NCI-H510A (cell line): ENCODE data around the gene DUSP10.

Experiments used
- DNase-seq: peaks from one replicate; lab custom pipeline; 2025; lab: John Stamatoyannopoulos, UW

The DUSP10 gene

DNA sequence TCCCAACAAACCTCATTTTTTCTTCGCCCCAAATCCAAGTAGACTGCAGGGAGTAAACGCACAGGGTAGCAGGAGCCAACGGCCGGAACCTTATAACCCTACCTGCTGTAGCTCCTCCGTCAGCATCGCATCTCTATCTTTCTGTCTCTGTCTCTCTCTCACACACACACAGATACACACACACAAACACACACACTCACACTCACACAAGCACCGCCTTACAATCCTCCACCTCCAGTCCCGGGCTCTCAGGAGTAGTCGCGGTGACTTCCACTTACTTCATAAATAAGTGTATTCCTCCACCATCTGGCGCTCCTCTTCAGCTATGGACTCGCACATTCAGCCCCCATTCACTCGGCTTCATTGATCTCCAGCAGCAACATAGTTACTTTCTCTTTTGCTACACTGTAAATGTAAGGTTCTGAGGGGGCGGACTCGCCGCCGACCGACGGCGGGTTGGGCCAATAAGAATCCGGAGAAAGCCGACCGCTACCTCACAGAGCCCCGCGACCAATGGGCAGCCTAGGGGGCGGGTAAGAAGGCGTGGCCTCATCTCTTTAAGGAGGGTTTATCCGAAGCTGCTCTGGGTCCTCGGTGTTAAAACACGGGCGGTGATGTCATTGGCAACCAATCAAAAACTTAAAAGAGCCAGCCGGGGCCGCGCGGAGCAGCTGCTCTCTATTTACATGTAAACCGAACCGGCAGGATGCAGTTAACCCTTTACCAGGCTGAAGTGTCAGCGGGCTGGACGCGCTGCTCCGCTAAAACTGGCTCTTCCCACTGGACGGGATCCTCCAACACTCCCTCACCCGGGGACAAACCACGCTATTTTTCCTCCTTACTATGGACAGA lies at the start of gene DUSP10:
DUSP10 (minus strand) TSS at position 387 of the 852 bp plus-strand sequence. CDS start 2,345 bp downstream, outside the sequence.
- peak; percentile 97 for DNase-seq

DNA sequence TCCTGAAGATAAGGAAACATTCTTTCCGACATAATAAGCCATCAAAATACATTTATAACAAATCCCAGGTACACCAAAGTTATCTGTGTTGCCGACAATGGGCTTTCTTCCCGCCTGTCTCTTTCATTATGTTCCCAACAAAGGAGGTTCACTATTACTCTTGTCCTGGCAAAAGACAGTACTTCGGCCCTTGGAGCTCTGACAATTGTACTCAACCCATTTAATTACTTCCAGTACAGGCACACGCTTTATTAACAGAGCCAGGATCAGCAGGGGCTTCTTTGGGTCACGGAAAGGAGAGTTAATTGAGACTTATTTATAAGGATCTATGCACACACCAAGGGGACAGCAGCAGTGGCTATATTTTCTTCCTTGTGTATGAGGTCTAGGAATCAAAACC lies 46.6 kb upstream of the DUSP10 start:
- no peak for DNase-seq

DNA sequence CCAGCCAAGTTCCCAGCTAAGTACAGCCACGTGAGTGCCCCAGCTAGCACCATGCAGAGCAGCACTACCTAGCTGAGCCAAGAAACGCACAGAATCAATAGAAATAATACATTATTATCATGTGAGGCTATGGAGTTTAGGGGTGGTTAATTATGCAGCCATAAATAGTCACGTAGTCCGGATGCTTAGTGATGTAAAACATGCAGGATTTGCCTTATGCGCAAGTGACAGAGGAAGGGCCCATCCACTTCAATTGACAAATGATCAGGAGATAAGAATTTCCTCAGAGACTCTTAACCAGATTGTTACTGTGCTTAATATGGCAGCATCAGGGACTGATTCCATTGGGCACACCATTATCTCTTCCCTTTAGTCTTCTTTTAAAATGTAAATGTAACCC lies 44.8 kb upstream of the DUSP10 start:
- DNase-seq = no peak

DNA sequence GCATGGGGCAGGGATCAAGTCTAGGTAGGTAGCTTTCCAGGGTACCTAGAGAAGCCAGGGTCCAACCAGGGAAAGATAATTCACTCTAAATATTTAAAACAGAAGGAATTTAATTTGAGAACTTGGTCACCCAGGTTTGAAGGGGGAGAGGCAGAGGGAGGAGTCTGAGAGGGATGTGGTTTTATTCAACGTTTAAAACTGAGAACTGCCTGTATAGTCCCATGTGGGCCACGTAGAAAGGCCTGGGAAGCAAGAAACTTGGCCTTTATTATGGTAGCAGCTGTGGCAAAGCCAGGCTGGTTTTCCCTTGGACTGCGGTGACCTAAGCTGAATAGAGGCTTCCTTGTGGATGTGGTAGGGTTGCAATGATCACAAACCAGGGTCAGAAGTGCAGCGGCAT lies 42.0 kb upstream of the DUSP10 start:
- no peak for DNase-seq

DNA sequence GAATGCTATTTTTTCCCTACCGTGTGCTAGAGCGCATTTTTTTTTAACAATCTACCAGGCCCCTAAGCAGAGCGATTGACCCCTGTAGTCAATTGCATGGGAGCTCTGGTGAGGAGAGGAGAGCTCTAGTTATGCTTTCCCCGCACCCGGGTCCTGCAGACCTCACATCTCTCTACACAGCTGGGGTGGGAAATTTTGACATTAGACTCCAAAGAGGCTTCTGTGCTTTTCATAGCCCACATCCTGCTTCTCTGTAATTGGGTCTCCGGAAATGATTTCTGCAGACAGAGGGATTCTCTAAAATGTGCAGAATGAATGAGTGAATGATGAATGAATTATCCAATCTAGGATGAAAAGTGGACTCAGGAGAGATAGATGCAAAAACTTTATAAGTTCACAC lies 41.5 kb upstream of the DUSP10 start:
- no peak for DNase-seq

DNA sequence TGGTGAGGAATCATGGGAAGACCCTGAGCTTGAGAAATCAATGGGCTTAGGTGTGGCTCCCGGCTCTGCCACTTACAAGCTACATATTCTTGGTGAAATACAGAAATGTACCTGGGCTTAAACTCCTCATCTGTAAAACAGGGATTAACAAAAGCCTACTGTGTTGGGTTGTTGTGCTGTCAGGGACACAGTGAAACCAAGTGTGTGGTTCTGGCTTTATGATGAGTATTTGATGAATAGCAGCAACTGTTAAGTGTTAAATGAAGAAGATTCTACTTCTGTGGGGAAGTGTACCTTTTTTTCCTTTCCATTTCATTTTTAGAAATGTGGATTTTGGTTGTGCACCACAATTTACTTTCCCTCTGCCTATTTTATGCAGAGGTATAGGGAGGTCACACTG lies 41.1 kb upstream of the DUSP10 start:
- DNase-seq = no peak

DNA sequence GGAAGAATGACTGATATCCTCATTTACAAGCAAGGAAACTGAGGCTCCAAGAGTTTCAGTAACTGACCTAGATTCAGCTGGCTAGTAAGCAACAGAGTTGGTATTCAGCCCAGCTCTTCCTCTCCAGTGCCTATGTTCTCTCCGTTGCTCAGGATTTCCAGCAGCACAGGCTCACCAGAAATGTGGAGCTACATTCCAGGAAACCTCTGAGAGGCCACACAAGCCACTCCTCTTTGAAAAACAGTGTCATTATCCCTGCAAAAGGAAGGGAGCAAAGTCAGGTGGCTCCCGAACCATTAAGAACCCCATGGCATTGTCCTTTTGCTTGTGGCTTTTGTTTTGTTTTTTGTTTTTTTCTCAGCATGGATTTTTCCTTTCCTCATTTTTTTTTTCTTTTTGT lies 40.6 kb upstream of the DUSP10 start:
- DNase-seq = no peak

DNA sequence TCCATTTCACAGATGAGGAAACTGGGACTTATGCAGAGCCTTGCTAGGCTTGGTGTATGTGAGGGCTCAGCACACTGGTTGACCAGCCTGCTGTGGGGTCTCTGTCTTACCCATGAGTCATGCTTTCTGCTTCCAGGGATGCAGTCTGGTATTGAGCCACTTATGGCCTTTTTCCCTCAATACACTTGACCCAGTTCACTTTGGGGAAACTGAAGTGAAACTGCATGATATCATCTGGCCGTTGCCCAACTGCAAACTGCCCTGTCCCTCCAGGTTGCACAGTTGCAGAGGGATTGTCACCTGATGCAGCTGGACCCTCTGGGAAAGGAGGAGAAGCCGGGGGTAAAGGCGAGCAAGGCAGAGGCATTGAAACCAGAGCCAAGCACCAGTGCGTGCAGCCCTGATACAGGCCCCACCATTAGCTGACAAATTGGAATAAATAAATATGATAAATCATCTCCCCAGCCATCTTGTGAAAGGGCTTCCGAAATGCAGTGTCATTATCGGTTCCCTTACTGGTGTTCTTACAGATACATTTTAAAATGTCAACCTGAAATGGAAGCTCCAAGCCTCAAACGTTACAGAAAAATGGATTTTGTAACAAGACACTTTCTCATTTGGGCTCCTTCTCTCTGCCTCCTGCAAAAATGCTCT lies 39.3 kb upstream of the DUSP10 start:
- no peak for DNase-seq

DNA sequence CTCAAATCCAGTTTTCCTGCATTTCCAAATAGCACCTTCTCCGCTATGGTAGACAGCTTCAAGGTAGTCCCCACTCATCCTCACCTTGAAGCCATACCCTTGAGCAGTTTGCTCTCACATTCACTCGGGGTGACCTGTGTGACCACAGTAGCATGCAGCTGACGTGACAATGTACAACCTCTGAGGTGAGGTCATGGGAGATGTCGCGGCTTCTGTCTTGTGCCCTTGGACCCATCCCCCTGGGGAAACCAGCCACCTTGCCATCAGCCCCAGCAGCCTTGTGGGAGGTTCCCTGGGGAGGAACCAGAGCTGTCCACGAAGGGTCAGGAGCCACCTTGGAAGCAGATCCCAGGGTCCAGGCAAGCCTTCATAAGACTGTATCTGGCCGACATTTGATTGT lies 38.3 kb upstream of the DUSP10 start:
- no peak for DNase-seq

DNA sequence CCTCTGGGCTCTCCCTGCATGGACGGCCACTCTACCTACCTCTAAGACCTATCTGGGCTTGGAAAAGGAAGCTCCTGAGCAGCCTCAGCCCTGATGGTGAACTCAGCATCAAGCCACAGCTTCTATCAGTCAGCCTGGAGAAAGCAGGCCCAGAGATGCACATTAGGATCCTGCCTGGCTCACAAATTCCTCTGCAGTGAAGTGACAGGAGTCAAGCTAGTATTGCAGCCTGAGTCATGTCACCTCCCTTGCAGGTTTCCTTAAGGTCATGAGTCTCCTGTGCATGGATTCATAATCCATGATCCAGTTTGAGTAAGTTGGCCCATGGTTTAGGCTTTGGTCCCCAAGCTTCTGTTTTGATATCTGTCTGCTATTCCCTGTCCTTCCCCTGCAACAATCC lies 37.9 kb upstream of the DUSP10 start:
- no peak for DNase-seq

DNA sequence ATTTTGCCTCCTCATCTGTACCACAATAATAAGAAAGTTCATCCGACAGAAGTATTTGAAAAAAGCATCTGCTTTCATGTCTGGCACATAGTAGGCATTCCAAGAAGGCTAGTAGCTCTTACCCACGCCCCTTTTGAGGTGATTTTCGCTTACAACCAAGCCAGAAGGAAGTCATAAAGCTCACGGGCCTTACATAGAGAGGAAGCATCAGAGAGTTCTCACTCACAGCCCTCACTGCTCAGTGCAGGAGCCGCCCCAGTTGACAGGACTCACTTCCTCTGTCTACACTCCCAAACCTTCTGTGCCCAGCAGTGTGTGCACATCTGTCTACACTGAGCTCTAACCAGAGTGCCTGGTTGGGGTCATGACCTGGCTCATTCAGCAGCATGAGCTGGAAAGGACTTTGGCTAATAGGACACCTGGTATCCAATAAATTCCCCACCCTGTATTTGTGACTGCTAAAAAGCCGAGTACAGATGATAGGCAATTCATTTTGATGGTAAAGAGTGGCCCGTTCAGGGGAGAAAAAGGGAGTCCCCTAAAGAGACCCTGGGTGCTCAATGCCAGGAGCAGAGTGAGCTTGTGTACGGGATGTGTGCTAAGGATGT lies 36.8 kb upstream of the DUSP10 start:
- DNase-seq = no peak

DNA sequence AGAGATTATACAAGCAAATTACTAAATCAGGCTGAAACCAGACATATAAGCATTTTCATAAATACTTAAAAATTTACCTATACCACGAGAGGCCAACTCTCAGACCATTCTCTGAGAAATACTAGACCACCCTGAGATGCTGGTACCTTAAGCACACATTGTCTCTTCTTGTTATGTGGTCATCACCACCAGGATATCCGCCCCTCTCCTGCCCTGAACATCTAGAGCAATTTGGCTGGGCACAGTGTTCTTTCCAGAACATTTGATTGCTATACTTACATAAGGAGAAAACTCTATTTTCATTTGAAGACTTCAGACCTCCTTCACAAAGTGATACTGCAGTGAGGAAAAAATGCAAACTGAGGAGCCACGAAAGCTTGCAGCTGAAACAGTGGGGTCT lies 36.2 kb upstream of the DUSP10 start:
- DNase-seq = no peak

DNA sequence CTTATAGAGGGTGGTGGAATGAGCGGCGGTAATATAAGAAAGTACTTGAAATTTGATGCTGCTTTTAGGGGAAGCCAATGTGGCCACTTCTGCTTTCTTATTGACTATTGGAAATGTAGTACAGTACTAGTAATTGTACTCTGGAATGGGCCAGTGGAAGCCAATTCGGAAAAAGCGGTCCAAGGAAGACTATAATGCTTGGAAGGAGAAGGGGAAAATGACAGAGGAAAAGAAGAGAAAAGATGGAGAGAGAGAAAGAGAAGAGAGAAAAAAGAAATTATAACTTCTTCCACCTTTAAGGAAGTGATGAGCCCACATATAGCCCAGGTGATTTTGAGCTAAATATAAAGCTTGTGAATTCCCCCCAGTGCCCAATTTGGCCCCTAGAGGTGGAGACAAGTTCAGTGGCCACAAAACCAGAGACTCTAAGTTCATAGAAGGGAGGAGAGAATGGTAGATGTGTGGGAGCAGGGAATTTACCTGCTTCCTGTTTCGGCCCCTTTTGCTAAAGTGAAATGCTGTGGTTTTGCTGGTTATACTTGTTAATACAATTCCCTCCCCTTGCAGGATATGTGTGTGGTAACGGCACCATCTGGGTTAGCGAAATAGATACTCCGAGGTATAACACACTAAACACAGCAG lies 35.7 kb upstream of the DUSP10 start:
- no peak for DNase-seq

DNA sequence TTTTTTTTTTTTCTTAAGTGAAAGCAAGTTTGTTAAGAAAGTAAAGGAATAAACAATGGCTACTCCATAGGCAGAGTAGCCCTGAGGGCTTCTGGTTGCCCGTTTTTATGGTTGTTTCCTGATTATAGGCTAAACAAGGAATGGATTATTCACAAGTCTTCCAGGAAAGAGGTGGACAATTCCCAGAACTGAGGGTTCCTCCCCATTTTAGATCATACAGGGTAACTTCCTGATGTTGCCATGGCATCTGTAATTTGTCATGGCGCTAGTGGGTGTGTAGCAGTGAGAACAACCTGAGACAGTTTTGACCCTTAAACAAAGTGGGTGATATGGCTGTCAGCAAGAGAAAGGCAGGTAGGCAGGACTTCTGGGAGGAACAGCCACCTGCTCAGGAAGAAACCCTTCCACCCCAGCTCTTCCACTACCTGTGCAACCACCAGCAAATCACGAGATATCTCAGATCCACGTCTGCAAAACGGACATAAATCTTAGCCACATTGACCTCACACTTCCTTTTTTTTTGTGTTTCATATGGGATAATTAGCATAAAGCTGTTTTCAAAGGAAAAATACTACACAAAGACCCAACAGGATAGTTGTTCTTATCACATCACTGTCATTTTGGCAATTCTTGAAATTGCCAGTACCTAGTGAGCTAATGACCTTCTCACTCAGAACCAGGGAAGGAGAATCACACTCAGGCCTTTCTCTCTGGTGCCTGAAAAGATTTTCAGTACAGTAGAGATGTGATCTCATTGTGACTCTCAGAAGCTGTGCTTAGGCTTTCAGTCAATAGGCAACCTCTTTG lies 34.8 kb upstream of the DUSP10 start:
- no peak for DNase-seq

DNA sequence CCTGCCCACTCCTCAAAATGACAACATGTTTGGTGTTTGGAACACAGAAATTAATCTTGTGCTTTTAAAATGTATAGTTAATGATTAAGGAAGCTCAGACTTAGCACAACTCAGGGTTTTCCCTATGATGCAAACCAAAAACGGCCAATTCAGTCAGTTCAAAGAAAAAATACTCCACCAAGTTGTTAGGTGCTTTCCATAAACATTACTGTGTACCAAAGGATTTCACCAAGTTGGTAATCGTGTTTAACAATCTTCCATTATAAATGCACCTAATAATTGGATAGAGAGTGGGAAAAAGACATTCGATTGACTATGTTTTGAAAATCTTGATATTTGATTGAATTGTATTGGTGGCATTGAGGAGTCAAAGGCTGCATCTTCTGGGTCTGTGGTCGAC lies 33.3 kb upstream of the DUSP10 start:
- DNase-seq = no peak

DNA sequence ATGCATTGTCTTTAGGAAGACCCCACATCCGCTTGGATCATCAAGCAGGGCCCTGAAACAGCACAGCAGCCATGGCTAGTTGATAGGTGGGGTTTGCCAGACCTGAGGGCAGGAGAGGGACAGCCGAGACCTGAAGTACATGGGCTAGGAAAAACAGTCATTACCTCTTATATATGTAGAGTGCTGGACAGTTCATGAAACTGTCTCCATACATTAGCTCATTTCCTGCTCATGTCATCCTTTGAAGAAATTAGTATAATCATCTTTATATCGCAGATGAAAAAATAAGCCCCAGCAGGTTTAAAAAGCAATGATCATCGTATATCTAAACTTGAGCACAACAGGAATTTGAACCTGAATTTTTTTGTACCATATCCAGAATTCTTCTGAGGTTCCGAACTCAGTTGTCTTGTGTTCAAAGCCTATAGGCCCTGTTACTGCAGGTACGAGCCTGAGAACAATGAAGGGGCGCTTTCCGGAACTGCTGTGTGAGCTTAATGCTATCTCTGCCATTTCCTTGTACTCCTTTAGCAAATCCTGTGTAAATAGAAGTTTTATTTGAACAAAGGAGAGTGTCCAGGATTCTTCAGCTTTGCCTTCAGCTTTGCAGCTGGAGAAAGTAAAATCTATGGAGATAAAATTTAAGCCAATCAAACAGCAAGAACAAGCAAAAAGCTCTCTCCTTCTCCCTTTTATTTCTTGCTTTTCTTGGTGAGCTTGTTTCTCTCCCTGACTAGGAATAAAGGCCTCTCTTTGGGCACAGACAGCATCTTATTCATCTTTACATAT lies 32.4 kb upstream of the DUSP10 start:
- no peak for DNase-seq

DNA sequence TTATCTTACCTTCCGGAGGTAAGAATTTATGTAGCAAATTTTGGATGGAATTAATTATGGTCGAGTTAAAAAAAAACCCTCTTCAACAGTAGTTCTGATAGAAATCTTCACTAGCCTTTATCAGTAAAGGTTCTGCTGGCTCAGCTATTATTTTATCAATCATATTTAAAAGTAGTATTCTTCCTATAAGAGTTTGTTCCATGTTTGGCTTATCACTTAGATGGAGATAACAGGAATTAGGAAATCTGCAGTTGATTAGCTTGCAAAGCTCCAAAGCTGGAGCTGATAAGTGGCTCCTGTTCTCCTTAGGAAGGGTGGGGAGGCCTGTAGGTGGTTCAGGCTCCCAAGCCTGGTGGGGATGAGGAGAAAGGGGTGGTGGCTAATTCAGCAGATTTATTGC lies 31.5 kb upstream of the DUSP10 start:
- no peak for DNase-seq

DNA sequence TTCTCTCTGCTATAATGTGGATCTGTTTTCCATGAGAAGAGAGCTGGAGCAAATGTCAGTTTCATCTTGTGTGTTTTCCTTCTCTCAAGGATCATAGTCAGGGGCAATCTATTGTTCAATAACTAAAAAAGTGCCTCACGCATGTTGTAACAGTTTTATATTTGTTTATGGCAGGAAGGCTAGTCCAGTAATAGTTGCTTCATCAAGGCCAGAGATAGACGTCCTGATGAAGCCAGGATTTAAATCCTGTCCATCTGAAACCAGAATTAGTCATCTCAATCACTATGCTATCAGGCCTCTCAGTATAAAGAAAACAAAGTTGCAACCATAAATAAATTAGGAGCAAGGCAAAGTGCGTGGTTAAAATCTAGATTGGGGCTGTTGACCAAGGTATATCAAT lies 30.2 kb upstream of the DUSP10 start:
- no peak for DNase-seq

DNA sequence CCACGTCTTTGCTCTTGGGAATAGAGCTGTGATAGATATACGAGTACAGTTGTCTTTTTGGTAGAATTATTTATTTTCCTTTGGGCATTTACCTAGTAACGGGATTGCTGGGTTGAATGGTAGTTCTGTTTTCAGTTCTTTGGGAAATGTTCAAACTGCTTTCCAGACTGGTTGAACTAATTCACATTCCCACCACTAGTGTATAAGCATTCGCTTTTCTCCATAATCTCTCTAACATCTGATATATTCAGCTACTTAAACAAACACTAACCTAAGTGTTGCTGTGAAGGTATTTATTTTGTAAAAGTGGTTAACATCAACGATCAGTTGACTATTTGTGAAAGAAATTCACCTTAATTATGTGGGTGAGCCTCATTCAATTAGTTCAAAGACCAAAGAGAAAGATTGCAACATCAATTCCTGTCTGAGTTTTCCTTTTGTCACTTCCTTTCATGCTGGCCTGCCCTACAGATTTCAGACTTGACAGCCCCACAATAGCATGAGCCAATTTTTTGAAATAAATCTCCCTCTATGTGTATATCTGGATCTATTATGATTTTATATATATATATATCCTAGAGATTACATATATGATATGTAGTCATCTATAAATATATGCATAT lies 26.7 kb upstream of the DUSP10 start:
- DNase-seq = no peak

DNA sequence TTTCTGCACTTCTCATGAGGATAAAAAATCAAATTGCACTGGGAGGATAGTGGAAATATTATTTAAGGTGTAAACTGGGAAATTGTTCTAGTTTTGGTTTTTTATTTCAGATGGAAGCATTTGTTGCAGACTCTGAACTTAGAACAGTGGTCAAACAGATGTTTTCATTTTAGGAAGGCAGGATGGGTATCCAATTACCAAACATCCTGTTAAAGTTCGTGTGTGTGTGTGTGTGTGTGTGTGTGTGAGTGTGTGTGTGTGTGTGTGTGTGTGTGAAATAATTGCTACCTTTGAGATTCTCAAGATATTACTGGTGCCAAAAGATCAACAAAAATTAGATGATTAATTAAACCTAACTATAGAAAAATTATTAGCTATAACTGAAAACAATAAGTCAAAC lies 24.3 kb upstream of the DUSP10 start:
- no peak for DNase-seq

DNA sequence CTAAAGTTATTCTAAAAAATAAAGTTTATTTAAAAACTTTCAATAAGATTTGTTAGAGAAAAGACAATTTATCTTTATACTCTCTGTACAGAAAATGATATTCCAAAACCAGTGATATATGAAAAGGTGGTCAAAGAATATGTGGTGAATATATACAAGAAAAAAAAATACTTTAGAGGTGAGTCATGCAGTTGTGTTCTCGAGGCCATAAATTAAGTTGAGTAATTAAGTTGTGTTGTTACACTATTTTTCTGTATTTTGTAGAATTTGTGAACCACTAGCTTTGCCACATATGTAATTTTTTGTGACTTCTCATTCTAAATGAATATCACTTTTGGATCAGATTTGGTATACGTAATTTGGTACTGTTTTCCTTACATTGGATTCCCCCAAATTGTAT lies 23.6 kb upstream of the DUSP10 start:
- DNase-seq = no peak
